IMR-90 (cell line): ENCODE data around the gene MMP14. TPM values are rescaled to one million over a fixed set of nuclear protein-coding genes. Genes with fewer than 3 reads are reported as not detected.

Experiments used
- CTCF ChIP-seq: conservative IDR thresholded peaks from 2 replicates; pipeline ENCODE4 v1.5.1; 2012; ENCODE audit warnings: mild to moderate bottlenecking, low read depth, low read length, improper control_type of control experiment
- MAFK ChIP-seq: IDR thresholded peaks from 2 replicates; pipeline ENCODE4 v1.6.1; 2012; ENCODE audit warnings: low read depth, low read length, improper control_type of control experiment
- MAZ ChIP-seq: IDR thresholded peaks from 2 replicates; pipeline ENCODE4 v1.6.1; 2012; ENCODE audit warnings: low read depth, mild to moderate bottlenecking, low read length, improper control_type of control experiment, moderate library complexity, borderline replicate concordance
- NFE2L2 ChIP-seq: fragments of 150-350 bp; IDR thresholded peaks from 2 replicates; pipeline ENCODE4 v1.6.1; 2016; ENCODE audit warnings: low read depth, mild to moderate bottlenecking, low read length
- RFX5 ChIP-seq: IDR thresholded peaks from 2 replicates; pipeline ENCODE4 v1.8.0; 2012; ENCODE audit warnings: low read depth, mild to moderate bottlenecking, low read length, moderate library complexity
- polyA plus RNA-seq, 3 experiments: library from polyadenylated mRNA; depleted of rRNA; stranded (reverse); fragments of >200 nt; gene quantifications; 2 replicates each; pipeline ENCODE4 v1.2.3, GENCODE V29; 2012; ENCODE audit warnings: low replicate concordance in 1 of 3
- total RNA-seq: library from RNA; depleted of rRNA; stranded (reverse); fragments of >200 nt; gene quantifications from 2 replicates; pipeline ENCODE4 v1.2.3, GENCODE V29; 2012

The MMP14 gene
- total and polyA plus RNA-seq, 2 of the 4 experiments (the other 2 are of a cell fraction) = 156 to 315 TPM

GRCh38 chr14:22866874-22867273 is 30.5 kb downstream of the MMP14 start (continued):
- TF ChIP-seq CTCF = no peak
- no peak for TF ChIP-seq NFE2L2
- no peak for TF ChIP-seq MAFK
- no peak for TF ChIP-seq MAZ
- TF ChIP-seq RFX5 = no peak
